HG02840 (cell line): ENCODE measurements around the gene NTSR1.

ENCODE experiments used
- ATAC-seq: cut with Tn5 transposase; IDR thresholded peaks from one replicate; pipeline ENCODE4 v1.9.1; 2021; ENCODE audit warnings: mild to moderate bottlenecking, moderate library complexity, moderate number of reproducible peaks; ENCODE audit not compliant: unreplicated experiment, low FRiP score

The NTSR1 gene

DNA sequence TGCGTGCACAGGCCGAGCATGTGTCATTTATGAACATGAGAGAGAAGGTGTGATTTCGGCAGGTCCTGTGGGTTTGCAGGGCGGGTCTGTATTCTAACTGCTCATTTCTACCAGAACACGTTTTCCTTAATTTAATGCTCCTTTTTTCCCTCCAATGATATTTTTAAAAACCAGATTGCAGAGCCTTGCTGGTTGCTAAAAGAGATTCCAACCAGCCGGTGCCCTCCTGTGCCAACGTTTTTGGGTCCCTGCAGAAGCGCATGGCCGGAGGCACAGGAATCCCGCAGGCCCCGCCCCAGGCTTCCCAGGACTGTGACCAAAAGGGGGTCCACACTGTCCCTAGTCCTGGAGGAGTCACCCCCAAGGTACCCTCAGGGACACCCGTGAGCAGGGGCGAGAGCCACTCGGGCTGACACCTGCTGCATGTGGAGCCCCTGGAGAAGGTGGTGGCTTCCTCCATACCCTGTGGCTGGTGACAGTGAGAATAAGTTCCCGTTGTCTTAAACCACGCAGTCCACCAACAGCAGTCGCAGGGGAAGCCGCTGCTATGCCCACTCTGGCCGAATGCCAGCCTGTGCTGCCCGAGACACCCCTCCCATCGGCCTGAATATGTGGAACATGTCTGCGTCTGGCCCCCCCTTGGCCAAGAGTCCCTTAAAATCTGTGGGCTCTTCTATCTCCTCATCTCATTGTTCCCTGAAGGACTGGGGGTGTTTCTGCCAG is 15.7 kb upstream of the NTSR1 start:
- ATAC-seq: no peak

- ATAC-seq: no peak
Measured at GRCh38 chr20:62693524-62693922, 15.1 kb upstream of the NTSR1 start.

DNA sequence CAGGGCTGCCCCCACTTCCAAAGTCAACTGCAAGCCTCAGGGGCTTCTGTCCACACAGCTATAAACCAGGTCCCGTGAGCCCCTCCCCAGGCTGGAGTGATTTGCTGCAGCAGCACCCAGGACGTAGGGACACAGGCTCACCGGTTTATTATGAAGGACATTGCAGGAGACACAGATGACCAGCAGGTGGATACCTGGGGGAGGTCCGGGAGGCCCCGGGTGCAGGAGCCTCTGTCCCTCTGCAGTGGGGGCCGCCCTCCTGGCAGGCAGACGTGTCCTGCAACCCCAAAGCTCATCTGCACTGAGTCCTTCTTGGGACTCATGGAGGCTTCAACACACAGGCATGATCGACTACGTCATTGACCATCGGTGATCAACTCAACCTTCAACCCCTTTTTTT is 14.5 kb upstream of the NTSR1 start:
- no peak for ATAC-seq

DNA sequence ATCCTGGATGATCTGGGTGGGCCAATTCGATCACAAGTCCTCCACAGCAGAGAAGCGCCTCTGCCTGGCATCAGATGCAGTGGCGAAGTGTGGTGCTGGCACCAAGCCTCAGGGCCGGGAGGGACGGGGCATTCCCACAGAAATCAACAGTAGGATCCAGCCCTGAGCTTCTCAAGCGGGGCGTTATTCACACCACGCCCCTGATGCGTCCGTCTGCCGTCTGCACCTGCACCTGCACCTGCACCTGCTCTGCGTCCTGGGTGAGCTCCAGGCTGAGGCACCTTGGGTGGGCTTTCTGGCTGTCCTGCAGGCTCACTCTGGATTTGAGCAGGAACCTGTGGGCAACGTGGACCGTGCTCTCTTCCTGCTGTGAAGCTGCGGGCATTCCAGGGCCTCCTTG is 13.8 kb upstream of the NTSR1 start:
- no peak for ATAC-seq

DNA sequence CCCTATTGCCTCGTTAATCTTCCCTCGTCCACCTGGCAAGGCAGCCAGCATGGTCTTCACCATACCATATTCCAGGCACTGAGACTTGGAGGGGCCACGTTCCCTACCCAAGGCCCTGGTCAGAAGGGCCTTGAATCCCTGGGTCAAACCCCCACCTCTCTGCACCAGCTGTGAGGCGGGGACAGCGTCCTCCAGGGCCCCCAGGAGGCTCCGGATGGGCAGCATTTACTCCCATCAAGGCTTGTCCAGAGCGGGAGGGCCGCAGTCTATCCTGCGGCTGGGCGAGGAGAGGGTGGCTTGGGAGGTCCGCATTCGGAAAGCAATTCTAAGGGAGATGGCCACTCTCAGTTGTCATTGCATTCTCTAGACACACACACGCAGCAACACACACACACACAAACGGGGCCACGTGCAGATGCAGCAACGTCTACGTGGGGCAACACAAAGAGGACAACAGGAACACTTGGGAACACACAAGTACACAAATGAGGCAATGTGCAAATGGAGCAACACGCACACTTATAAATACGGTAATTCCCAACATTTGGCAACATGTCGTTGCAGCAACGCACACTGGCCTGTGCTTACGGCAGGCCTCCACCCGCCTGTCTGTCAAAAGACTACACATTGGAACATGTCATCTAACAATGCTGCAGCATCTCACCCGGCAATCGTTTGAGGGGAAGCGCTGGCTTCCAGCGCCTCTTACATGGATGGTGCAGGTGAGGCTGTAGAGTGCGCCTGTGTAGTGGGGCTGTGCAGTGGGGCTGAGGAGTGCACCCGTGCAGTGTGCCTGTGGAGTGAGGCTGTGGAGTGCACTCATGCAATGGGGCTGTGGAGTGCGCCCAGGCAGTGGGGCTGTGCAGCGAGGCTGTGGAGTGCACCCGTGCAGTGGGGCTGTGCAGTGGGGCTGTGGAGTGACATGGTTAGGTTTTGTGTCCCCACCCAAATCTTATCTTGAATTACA is 12.9 kb upstream of the NTSR1 start:
- no peak for ATAC-seq

DNA sequence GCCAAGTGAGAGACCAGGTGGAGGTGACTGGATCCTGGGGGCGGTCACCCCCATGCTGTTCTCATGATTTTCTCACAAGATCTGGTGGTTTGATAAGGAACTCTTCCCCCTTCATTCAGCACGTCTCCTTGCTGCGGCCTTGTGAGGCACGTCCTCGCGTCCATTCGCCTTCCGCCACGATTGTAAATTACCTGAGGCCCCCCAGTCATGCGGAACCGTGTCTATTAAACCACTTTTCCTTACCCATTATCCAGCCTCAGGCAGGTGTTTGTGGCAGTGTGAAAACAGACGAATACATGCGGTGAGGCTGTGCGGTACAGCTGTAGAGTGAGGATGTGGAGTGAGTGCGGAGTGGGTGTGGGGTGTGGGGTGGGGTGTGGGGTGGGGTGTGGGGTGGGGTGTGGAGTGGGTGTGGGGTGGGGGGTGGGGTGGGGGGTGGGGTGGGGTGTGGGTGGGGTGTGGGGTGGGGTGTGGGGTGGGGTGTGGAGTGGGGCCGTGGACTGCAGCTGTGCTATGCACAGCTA is 12.1 kb upstream of the NTSR1 start:
- no peak for ATAC-seq

- ATAC-seq: no peak
Measured at GRCh38 chr20:62696989-62697388, 11.6 kb upstream of the NTSR1 start.

GRCh38 chr20:62697468-62697912 is 11.1 kb upstream of the NTSR1 start:
- ATAC-seq: no peak

DNA sequence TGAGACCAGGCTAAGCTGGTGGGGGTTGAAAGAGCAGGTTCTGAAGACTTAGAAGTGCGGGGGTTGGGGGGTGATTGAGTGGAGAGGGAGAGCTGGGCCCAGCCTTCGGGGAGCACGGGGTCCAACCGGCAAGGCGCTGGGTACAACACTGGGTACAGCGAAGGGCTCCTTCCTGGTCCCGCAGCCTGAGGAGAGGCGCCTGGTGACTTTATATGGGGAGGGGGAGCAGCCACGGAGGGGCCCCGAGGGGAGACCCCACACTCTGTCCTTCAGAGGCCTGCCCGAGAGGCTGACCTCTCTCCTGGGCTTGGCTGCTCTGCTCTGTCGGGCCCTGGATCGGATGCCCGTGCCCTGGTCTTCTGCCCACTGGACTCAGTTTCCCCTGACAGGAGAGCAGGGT is 10.4 kb upstream of the NTSR1 start:
- no peak for ATAC-seq

DNA sequence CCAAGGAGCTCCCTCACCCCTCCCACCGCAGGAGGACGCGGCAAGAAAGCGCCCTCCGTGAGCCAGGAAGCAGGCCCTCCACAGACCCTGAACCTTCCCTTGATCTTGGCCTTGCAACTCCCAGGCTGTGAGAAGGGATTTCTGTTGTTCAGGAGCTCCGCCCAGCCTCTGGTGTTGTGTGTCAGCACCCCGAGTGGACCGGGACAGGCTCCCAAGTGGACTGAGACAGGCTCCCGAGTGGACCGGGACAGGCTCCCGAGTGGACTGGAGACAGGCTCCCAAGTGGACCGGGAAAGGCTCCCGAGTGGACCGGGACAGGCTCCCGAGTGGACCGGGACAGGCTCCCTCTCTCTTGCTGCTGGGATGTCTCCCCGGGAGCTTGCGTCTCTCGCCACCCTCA is 9.3 kb upstream of the NTSR1 start:
- no peak for ATAC-seq

DNA sequence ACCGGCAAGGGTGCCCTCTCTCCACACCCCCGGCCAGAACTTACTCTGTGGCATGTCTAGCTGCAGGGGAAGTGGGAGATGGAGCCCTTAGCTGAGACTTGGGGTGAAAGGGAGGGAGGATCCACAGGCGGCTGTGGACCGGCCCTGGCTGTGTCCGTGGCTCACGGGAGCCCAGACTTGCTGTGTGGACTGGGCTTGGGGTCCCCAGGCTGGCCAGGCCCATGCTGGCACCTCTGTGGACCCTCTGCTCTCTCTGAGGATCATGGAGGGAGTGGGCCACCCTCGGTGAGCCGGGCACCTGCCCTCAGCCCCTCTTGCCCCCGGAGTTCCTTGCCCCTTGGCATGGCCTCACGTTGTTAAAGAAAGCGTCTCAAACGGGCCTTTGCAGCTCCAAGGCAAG is 8.9 kb upstream of the NTSR1 start:
- ATAC-seq: no peak

DNA sequence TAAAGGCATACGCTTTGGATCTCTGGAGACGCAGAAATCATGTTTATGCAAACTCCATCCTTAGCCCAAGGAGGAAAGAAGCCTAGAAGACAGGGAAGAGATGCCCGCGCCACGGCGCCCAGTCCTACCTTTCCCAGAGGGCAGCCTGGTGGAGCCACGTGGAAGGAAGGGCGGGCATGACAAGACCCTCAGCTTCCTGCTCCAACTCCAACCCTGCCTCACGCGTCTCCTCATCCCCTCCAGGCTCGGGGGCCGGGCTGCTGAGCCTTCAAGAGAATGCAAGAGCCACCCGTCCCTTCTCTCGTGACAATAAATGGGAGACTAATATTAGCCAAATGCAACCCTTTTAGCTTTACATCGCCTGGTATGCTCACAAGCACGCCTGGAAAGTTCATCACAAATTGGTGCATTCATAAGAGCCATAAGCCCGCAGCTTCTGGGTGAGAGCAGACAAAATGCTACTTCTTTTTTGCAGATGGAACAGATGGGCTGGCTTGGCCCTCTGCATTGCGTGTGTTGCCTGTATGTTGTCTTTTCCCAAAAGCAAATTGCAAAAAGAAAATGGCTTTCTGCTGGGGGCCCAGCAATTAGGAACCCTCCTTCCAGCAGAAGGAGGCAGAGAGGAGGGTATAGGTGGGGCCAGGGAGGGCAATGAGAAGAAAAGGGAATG is 8.2 kb upstream of the NTSR1 start:
- no peak for ATAC-seq

DNA sequence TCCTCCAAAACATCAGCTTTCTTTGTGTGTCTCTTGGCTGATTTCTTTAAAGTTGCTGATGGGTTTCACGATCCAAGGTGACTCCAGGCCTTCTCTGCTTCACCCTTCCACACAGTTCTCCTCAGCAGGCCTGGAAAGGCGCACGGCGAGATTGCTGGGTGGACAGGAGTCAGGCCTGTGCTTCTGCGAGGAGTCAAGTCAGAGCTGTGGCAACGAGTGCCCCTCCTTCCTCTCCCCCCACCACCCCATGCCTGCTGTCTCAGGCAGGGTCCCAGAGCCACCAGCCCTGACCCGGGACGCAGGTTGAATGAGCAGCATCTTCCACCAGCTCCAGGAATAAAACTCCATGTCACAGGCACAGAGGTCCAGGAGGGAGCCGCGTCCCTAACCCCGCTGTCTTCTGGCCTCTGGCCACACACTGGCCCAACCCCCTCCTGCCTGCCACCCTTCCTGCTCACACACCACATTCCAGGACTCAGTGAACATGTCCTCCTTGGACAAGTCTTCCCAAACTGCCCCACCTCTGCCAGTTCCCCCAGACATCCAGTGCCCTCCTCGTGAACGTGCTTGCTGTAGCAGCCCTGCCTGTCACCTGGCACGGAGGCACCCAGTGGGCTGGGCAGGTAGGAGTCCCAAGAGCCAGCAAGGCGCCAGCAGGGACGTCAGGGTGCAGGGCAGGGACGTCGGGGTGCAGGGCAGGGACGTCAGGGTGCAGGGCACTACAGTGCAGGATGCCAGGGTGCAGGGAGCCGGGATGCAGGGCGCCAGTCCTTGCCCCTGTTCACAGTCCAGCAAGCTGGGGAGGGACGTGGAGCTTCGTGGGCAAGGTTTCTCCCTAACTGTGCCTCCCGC is 7.2 kb upstream of the NTSR1 start:
- no peak for ATAC-seq

GRCh38 chr20:62702013-62702300 is 6.7 kb upstream of the NTSR1 start:
- no peak for ATAC-seq

DNA sequence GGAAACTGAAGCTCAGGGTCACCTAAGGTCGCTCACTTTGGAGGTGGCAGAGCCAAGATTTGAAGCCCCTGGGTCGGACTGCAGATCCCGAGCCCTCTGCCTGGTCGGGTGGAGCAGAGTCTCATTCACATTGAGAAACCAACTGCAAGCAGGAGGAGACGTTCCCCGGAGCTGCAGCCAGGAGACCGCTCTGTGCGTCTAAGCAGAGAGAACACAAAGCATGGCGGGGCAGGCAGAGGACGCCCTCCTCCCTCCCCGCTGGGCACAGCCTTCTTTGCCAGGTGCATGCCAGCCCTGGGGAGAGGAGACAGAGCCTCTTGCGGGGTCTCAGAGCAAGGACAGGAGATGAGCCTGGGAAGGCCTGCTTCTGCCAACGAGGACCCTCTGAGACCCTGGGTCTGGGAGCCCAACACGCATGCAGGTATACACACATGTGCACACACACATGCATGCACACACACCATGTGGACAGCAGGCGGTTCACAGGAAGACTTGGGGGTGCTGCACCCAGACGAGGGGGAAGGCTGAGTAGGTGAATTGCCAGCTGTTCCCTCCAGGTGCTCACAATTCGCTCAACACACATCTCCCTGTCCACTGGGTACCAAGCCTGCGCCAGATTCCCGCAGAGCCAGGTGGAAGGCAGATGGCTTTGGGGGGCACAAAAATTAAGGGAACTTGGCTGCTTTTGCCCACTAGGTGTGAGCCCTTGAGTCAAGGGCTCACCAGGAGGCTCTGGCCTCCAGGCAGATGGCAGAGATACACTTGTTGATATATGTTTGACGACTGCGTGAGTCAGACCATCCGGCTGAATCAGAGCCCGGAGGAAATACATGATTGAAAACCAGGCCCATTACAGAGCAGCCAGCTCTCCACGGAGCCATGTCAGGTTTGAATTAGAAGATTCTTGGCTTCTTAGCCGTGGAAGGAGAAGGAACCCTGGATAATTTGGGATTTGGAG is 5.5 kb upstream of the NTSR1 start:
- no peak for ATAC-seq

DNA sequence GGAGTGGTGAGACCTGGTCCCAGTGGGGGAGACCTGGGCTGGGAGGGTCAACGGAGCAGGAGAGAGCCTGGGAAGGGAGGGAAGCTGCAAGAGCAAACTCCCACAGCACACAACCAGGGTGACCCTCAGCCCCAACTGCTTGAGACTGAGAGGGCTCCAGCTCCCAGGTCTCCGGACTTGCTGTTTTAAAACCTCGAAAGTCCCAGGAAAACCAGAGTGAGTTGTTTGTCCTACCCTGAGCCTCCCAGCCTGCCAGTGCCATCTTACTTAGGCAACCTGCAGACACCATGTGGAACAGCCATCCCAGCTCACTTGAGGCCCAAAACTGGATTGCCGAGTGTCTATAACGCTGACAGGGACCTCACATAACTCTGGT is 4.8 kb upstream of the NTSR1 start:
- ATAC-seq: no peak

DNA sequence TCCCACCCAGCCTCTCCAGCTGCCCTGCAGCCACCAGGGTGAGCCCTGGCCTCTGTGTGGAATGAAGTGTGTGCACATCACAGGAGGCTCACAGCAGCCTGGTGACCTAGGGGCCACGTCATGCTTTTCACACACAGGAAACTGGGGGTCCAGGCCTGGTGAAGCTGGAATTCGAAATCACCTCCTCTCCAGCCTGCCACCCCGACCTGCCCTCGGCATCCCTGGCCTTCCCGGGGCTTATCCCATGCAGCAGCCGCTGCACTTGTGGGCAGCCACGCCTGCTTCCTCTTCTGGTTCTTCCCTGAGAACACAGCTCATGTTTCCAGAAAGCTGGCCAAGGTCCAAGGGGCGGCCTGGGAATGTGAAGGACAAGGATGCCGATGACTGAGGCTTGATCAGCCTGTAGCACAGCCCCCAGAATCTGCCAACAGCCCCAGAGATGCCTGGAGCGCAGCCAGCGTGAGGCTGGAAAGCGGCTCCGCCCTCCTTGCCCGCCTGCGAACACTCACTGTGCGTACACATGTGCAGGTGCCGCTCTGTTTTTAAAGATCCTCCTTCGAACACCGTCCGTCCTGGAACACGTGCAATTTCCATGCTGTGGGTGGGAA is 4.2 kb upstream of the NTSR1 start:
- ATAC-seq: no peak

GRCh38 chr20:62705627-62706026 is 3.0 kb upstream of the NTSR1 start:
- ATAC-seq: no peak

DNA sequence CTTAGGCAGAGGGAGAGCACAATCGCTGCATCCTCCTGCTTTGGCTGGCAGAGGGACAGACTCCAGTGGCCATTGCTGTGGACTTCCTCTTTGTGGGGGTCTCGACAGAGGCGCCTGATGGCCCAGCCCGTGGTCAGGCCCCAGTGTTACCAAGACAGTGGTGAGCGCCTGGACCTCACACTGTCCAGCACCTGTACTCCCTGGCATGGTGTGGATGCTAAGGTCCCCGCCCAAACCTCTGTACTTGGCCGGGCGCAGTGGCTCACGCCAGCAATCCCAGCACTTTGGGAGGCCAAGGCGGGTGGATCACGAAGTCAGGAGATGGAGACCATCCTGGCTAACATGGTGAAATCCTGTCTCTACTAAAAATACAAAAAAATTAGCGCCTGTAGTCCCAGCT is 2.3 kb upstream of the NTSR1 start:
- ATAC-seq: no peak
